Hepatocyte (in vitro differentiated cells): ENCODE measurements around the gene BARHL1.

Source experiments
- EZH2 ChIP-seq: fragments of 200-600 bp; sonication (generic); IDR thresholded peaks from 2 replicates; pipeline ENCODE4 v1.6.1; 2016; ENCODE audit warnings: antibody characterized with exemption, mild to moderate bottlenecking, borderline replicate concordance
- EZH2phosphoT487 ChIP-seq: fragments of 200-600 bp; sonication (generic); IDR thresholded peaks from one replicate; pipeline ENCODE4 v1.6.1; 2018; ENCODE audit warnings: antibody characterized with exemption, mild to moderate bottlenecking, low read depth, moderate library complexity; ENCODE audit not compliant: unreplicated experiment, severe bottlenecking
- TF ChIP-seq, protein P1 (sequence below): fragments of 200-600 bp; sonication (generic); IDR thresholded peaks from 2 replicates; pipeline ENCODE4 v1.5.1; 2016; ENCODE audit warnings: antibody characterized with exemption, mild to moderate bottlenecking; ENCODE audit not compliant: poor library complexity

DNA sequence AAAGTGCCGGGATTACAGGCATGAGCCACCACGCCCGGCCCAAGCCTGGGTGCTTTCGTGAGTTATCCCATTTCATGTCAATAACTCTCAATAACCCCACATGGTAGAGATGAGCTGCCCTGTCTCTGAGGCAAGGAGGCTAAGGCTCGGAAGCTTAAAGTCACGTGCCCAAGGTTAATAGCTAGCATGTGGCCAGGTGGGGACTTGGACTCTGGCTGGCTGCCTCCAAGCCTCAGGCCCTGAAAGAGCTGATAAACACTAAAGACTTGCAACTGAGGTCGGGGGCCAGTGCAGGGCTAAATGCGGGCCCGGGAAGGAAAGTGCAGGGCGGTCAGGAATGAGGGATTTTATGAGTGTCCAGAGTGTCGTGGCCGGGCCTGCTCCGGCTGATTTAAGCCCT is 30.9 kb upstream of the BARHL1 start:
- TF ChIP-seq, protein P1, sequence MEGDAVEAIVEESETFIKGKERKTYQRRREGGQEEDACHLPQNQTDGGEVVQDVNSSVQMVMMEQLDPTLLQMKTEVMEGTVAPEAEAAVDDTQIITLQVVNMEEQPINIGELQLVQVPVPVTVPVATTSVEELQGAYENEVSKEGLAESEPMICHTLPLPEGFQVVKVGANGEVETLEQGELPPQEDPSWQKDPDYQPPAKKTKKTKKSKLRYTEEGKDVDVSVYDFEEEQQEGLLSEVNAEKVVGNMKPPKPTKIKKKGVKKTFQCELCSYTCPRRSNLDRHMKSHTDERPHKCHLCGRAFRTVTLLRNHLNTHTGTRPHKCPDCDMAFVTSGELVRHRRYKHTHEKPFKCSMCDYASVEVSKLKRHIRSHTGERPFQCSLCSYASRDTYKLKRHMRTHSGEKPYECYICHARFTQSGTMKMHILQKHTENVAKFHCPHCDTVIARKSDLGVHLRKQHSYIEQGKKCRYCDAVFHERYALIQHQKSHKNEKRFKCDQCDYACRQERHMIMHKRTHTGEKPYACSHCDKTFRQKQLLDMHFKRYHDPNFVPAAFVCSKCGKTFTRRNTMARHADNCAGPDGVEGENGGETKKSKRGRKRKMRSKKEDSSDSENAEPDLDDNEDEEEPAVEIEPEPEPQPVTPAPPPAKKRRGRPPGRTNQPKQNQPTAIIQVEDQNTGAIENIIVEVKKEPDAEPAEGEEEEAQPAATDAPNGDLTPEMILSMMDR, result no peak
- TF ChIP-seq EZH2phosphoT487 (no peak), EZH2 (no peak)
